Upper lobe of left lung (tissue), 4 donors: Measurements from ENCODE around the gene CELF3.

Experiments
- CTCF ChIP-seq, 6 experiments: fragments of 450-650 bp in 4 of 6; fragments of 200-600 bp in 2 of 6; sonication (generic) in 2 of 6; IDR thresholded peaks; one replicate each; pipeline ENCODE4 v1.5.1; 2016 to 2019; ENCODE audit warnings: antibody characterized with exemption in 6 of 6
- POLR2AphosphoS5 ChIP-seq, 2 donors: sonication (generic); formaldehyde crosslinking; IDR thresholded peaks; one replicate each; pipeline ENCODE4 v1.5.1; 2017; ENCODE audit warnings: antibody characterized with exemption in 2 of 2

DNA sequence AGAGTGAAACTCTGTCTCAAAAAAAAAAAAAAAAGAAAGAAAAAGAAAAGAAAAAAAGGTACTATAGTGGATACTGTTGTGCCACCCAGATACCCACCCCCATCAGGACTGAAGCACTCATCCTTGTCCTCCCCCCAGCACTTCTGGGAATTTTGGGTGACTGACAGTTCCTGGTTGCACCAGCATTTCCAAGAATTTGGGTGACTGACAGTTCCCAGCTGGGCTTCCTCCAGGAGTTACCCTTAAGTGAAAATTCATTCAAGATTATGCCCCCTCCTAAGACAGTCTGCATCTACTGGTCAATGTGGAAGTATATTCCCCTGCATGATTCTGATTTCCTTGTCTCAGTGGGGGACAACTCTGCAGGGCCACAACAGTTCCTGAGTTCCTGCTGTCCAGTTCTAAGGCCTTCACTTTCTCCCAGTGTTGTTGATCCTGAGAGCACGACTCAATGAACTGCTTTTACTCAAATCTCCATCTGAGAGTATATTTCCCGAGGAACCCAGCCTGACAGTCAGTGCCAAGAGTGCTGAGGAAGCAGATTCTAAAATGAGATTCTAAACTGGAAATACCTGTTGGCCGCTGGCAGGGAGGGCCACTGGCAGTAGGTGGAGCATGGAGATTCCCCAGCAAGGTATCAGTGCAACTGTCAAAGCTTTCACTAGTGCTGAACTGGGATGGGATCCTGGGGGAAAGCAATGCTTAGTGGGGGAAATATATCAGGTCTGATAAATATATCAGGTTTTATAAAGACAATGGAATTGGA lies 23.2 kb upstream of the CELF3 start:
- no peak for TF ChIP-seq POLR2AphosphoS5 (IDR thresholded peaks at IDR 0.05)
- no peak for TF ChIP-seq CTCF (IDR thresholded peaks at IDR 0.05)
